Nucleus accumbens (tissue), 56 donors: Measurements from ENCODE around the gene UHMK1.
"Not testable (repeated sequence)": the region's sequence is repeated elsewhere in the genome, so short reads cannot be mapped to it uniquely, and the experiment has no call there.

Experiments used
- DNase-seq, 56 donors: peaks; one replicate each; lab custom pipeline; 2025; lab: John Stamatoyannopoulos, UW

The UHMK1 gene

GRCh38 chr1:162561616-162562469, 64.2 kb downstream of the UHMK1 start, which contains the start of gene UAP1:
UAP1 (plus strand) TSS chr1:162561722; CDS start chr1:162566069, 4,347 bp downstream.
- DNase-seq: peak in 27 of 56 donors; percentile 11 to 66 (median 41)

- DNase-seq: no peak
Observed at GRCh38 chr1:162562470-162562828, 64.8 kb downstream of the UHMK1 start.

DNA sequence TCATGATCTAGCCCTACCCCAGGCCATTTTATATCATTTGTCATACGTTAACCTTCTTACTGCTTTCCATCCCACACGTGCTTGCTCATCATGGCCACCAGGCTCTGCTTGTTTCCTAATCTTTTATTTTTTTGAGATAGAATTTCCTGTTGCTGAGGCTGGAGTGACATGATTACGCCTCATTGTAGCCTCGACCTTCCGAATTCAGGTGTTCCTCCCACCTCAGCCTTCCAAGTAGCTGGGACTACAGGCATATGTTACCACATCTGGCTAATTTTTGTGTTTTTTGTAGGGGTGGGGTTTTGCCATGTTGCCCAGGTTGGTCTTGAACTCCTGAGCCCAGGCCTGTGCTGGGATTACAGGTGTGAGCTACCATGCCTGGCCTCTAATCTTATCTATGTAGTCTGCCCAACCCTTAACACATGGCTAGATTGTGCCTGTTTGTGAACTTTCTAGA, 67.2 kb downstream of the UHMK1 start:
- no peak for DNase-seq

DNA sequence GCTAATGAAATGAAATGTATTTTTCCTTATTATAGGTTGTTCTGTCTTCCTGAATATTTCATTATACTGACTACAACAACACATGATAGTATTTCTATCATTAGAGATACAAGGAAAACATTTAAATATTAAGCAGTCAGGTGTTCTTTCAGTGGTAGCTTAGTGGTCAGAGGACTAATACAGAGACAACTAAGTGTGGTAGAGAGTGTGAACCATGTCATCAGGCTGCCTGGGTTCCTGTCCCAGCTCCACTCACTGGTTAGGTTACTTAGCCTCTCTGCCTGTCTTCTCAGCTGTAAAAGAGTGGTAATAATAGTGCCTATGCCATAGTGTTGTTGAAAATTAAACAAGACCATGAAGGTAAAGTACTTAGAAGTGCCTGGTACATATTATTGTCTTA, 67.8 kb downstream of the UHMK1 start:
- no peak for DNase-seq

- DNase-seq: no peak
Observed at GRCh38 chr1:162566870-162567269, 69.3 kb downstream of the UHMK1 start.

GRCh38 chr1:162568802-162569201, 71.2 kb downstream of the UHMK1 start:
- no peak for DNase-seq

- no peak for DNase-seq
Observed at GRCh38 chr1:162570718-162571117, 73.1 kb downstream of the UHMK1 start.

- not testable (repeated sequence) for DNase-seq
Observed at GRCh38 chr1:162571121-162571520, 73.5 kb downstream of the UHMK1 start.

DNA sequence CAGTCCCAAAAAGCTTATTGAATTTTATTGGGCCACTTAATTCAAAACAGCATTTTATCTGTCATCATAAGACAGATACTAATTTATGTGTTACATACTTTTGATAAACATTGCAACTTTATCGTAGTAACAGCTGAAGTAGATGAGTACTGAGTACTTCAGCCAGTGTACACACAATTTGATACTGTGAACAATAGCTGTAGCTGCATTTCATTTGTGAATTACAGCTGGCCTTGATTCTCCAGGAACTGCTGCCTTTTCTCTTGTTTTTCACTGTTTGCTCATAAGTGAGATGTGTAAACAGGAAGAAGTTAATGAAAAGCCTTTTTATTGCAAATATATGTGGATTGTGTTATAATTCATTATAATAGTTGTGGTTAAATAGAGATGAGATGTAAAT, 74.1 kb downstream of the UHMK1 start:
- no peak for DNase-seq

GRCh38 chr1:162573136-162573535, 75.5 kb downstream of the UHMK1 start:
- DNase-seq: no peak

DNA sequence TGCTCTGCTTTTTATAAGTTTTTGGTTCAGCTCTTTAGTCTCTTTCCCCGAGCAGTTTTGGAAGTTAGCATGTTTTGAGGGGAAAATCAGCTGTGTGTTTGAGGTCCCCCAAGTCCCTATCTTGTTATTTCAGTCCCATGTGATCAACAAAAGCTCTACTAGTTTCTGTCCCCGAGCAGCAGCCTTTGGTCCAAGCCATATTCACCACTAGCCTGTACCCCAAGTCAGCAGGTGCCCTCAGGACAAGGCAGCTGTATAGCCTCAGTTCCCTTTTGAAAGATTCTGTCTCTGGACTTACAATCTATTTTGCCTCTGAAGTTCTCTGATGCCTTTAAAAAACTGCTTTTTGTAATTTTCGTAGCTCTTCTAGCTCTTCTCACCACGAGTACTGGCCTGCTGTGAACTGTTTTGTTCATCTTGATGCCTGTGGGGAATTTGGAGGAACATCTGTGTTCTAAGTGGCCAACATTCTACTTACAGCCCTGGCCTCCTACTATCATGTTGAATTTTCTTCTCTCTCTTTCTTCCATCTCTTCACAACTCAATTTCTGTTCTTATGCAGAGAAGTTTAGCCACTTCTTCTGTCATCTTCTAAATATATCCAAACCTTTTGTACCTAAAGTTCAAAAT, 80.6 kb downstream of the UHMK1 start:
- no peak for DNase-seq

DNA sequence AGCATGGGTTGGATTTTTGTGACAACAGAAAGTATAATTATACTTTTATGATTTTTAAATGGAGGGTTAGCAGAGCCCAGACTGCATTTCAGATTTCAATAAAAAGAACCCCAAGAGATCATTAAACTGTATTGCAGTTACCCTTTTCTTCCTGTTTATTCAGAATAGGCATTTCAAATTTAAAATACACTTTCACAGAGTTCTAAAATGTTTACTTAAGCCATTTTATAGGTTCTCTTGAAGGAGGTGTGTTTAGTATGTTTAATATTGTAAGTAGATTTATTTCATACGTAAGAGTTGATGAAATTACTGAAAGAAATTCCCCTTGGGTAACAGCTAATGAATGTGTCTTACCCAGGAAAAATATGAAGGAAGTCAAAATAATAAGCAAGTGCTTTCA, 81.3 kb downstream of the UHMK1 start:
- DNase-seq: no peak
